C4-2B (cell line): ENCODE measurements around the gene TEDC1.

Experiments
- CTCF ChIP-seq: fragments of 450-650 bp; conservative IDR thresholded peaks from 2 replicates; pipeline ENCODE4 v1.5.1; 2017; ENCODE audit warnings: mild to moderate bottlenecking
- ZFX ChIP-seq: fragments of 450-650 bp; IDR thresholded peaks from 2 replicates; pipeline ENCODE4 v1.6.1; 2017

DNA sequence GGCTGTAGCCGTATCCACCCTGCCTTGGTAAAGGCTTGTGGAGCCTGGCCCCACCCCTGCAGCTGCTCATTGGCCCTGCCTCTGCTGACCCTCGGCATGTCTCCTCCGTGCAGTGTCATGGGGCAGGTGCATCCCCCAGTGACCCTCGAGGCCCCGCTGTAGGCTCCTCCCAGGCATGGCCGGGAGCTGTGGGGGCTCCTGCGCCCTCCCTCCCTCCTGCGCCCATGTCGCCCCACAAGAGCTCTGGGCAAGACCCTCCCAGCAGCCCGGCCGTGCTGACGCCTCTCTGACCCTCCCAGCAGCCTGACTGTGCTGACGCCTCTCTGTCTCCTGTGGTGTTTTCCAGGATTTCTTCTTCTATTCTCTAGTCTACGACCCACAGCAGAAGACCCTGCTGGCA, 37.2 kb upstream of the TEDC1 start:
- no peak for TF ChIP-seq CTCF
- TF ChIP-seq ZFX, result no peak
